Neural progenitor cell (in vitro differentiated cells): ENCODE measurements around the gene TCF7L2. TPM values are rescaled to one million over a fixed set of nuclear protein-coding genes. Genes with fewer than 3 reads are reported as not detected.

ENCODE experiments used
- DNase-seq: peaks from one replicate; pipeline ENCODE4 v3.0.0-alpha.2; 2016; ENCODE audit warnings: low spot score
- H2AFZ ChIP-seq: fragments of 200-600 bp; sonication (generic); replicated peaks from 2 replicates; pipeline ENCODE4 v1.6.1; 2016; ENCODE audit warnings: antibody characterized with exemption
- H3F3A ChIP-seq: fragments of 200-600 bp; sonication (generic); 2 replicates; pipeline ENCODE4 v1.6.1; 2016; ENCODE audit warnings: antibody characterized with exemption, low read depth
- H3K27ac ChIP-seq: fragments of 200-600 bp; sonication (generic); 2 replicates; pipeline ENCODE4 v1.5.1; 2016; ENCODE audit warnings: mild to moderate bottlenecking
- H3K27me3 ChIP-seq: fragments of 200-600 bp; sonication (generic); 2 replicates; pipeline ENCODE4 v1.6.1; 2016; ENCODE audit warnings: mild to moderate bottlenecking, moderate library complexity
- H3K36me3 ChIP-seq: fragments of 200-600 bp; sonication (generic); 2 replicates; pipeline ENCODE4 v1.5.1; 2016
- H3K4me1 ChIP-seq: fragments of 200-600 bp; sonication (generic); 2 replicates; pipeline ENCODE4 v1.6.1; 2016; ENCODE audit warnings: mixed run types
- H3K4me2 ChIP-seq: fragments of 200-600 bp; sonication (generic); 2 replicates; pipeline ENCODE4 v1.6.1; 2016
- H3K4me3 ChIP-seq: fragments of 200-600 bp; sonication (generic); 2 replicates; pipeline ENCODE4 v1.5.1; 2016
- H3K79me2 ChIP-seq: fragments of 200-600 bp; sonication (generic); 2 replicates; pipeline ENCODE4 v1.6.1; 2016; ENCODE audit warnings: low read depth
- H3K9ac ChIP-seq: fragments of 200-600 bp; sonication (generic); 2 replicates; pipeline ENCODE4 v1.6.1; 2016
- H3K9me3 ChIP-seq: fragments of 200-600 bp; sonication (generic); 2 replicates; pipeline ENCODE4 v1.5.1; 2016; ENCODE audit warnings: low read depth
- H4K20me1 ChIP-seq: fragments of 200-600 bp; sonication (generic); 2 replicates; pipeline ENCODE4 v1.6.1; 2016; ENCODE audit warnings: low read depth
- H3K27ac Mint-ChIP-seq: 3 replicates; pipeline ENCODE4 v1.8.0; 2021; ENCODE audit warnings: mixed read lengths
- H3K27me3 Mint-ChIP-seq: 2 replicates; pipeline ENCODE4 v1.8.0; 2022; ENCODE audit warnings: low read depth, mild to moderate bottlenecking, inconsistent platforms, moderate library complexity, mixed read lengths; ENCODE audit not compliant: insufficient read depth
- H3K36me3 Mint-ChIP-seq: 3 replicates; pipeline ENCODE4 v1.8.0; 2021; ENCODE audit warnings: mixed read lengths
- H3K4me1 Mint-ChIP-seq: 3 replicates; pipeline ENCODE4 v1.8.0; 2021; ENCODE audit warnings: mixed read lengths
- H3K4me3 Mint-ChIP-seq: 3 replicates; pipeline ENCODE4 v1.8.0; 2021; ENCODE audit warnings: mild to moderate bottlenecking, moderate library complexity, mixed read lengths
- H3K9me3 Mint-ChIP-seq: 3 replicates; pipeline ENCODE4 v1.8.0; 2020; ENCODE audit warnings: mixed read lengths
- EZH2 ChIP-seq: fragments of 200-600 bp; sonication (generic); IDR thresholded peaks from 2 replicates; pipeline ENCODE4 v1.6.1; 2017; ENCODE audit warnings: antibody characterized with exemption, mild to moderate bottlenecking, moderate library complexity
- EZH2phosphoT487 ChIP-seq: fragments of 200-600 bp; sonication (generic); IDR thresholded peaks from 2 replicates; pipeline ENCODE4 v1.6.1; 2017; ENCODE audit warnings: antibody characterized with exemption
- total RNA-seq: library from RNA; depleted of rRNA; stranded (reverse); fragments of >200 nt; gene quantifications from 2 replicates; pipeline ENCODE4 v1.2.3, GENCODE V29; 2015; ENCODE audit warnings: low replicate concordance
- TF ChIP-seq, protein P1 (sequence below): fragments of 200-600 bp; sonication (generic); IDR thresholded peaks from 2 replicates; pipeline ENCODE4 v1.5.1; 2017; ENCODE audit warnings: antibody characterized with exemption, mild to moderate bottlenecking

TCF7L2 gene
- total RNA-seq, 1 donor from 2014 or later = 12.3 TPM

DNA sequence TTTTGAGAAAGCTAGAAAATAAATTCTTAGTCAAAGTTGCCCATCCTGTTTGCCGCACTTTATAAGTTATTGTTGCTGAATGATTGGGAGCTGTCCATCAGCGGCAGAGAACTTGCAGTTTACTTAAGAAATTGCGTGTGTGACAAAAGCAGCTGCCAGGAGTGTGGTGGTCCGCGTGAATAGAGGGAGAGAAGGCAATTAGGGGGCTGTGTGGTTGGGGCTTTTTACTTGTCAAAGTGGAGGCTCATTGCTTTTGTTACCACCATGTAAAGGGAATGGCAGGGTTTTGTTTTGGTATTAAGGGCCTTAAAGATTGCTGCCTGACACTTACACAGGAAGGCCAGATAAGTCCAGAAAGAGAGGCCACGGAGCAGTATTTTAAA lies 177.8 kb downstream of the TCF7L2 start:
- peaks cover 94% of the 10 kb centered on the region for H3F3A ChIP-seq
- Mint-ChIP-seq H3K27ac (no peak overlapping the region), H3K27me3 (peaks cover 6% of the 10 kb centered on the region), H3K36me3 (no peaks in the 10 kb centered on the region), H3K4me1 (peaks cover 78% of the 10 kb centered on the region), H3K9me3 (no peaks in the 10 kb centered on the region), H3K4me3 (peak overlapping the region; percentile 87)
- H3K9ac ChIP-seq = no peak overlapping the region
- H2AFZ ChIP-seq = no peak overlapping the region
- peak overlapping the region; percentile 95 for H3K27ac ChIP-seq
- H4K20me1 ChIP-seq = peaks cover 72% of the 10 kb centered on the region
- peaks cover 74% of the 10 kb centered on the region for H3K79me2 ChIP-seq
- peak overlapping the region; percentile 48 for H3K4me3 ChIP-seq
- no peaks in the 10 kb centered on the region for H3K27me3 ChIP-seq
- TF ChIP-seq EZH2 (no peak), EZH2phosphoT487 (no peak)
- TF ChIP-seq, protein P1, sequence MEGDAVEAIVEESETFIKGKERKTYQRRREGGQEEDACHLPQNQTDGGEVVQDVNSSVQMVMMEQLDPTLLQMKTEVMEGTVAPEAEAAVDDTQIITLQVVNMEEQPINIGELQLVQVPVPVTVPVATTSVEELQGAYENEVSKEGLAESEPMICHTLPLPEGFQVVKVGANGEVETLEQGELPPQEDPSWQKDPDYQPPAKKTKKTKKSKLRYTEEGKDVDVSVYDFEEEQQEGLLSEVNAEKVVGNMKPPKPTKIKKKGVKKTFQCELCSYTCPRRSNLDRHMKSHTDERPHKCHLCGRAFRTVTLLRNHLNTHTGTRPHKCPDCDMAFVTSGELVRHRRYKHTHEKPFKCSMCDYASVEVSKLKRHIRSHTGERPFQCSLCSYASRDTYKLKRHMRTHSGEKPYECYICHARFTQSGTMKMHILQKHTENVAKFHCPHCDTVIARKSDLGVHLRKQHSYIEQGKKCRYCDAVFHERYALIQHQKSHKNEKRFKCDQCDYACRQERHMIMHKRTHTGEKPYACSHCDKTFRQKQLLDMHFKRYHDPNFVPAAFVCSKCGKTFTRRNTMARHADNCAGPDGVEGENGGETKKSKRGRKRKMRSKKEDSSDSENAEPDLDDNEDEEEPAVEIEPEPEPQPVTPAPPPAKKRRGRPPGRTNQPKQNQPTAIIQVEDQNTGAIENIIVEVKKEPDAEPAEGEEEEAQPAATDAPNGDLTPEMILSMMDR = no peak
- no peaks in the 10 kb centered on the region for H3K36me3 ChIP-seq
- H3K9me3 ChIP-seq = no peaks in the 10 kb centered on the region
- peak overlapping the region; percentile 83 for H3K4me2 ChIP-seq
- H3K4me1 ChIP-seq = peaks cover 94% of the 10 kb centered on the region
- DNase-seq = peak; percentile 89

DNA sequence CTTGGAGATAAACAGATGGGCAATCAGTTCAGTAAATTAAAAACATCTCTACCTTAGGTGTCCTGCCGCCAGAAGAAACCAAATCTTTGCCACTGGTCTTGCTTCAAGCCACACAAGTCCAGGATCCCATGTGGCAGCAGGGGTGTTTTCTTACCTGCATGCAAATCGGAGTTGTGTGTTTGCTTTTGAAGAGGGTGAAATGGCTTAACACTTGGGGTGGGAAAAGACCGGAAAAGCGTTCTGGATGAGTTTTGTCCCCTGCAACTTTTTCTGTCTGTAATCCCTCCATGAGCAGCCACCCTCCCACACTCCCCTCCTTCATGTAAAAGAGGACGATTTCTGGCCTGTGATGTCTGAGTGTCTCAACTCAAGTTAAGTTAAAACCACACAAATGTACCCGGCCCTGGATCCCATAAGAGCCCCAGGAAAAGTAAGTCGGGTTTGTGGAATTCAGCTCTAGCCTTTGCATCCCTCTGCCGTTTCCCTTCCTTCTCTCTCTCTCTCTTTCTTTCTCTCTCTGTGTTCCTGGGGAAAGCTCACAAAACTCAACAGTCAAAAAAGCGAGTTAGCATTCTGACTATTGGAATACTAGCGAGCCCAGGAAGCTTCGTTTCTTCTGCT lies 178.5 kb downstream of the TCF7L2 start:
- DNase-seq = peak; percentile 45
- Mint-ChIP-seq H3K9me3 (no peaks in the 10 kb centered on the region), H3K4me3 (peak overlapping the region; percentile 87), H3K27me3 (peaks cover 6% of the 10 kb centered on the region), H3K4me1 (peaks cover 79% of the 10 kb centered on the region), H3K27ac (no peak overlapping the region), H3K36me3 (no peaks in the 10 kb centered on the region)
- Histone ChIP-seq H3K27me3 (no peaks in the 10 kb centered on the region), H3K4me2 (peak overlapping the region; percentile 83), H3K9ac (no peak overlapping the region), H3K27ac (peak overlapping the region; percentile 95), H3F3A (peaks cover 94% of the 10 kb centered on the region), H4K20me1 (peaks cover 72% of the 10 kb centered on the region), H3K79me2 (peaks cover 74% of the 10 kb centered on the region), H3K36me3 (no peaks in the 10 kb centered on the region), H3K9me3 (no peaks in the 10 kb centered on the region), H3K4me3 (peak overlapping the region; percentile 48), H2AFZ (no peak overlapping the region), H3K4me1 (peaks cover 94% of the 10 kb centered on the region)
- no peak for TF ChIP-seq EZH2phosphoT487
- TF ChIP-seq, protein P1 = no peak
- TF ChIP-seq EZH2 = no peak

DNA sequence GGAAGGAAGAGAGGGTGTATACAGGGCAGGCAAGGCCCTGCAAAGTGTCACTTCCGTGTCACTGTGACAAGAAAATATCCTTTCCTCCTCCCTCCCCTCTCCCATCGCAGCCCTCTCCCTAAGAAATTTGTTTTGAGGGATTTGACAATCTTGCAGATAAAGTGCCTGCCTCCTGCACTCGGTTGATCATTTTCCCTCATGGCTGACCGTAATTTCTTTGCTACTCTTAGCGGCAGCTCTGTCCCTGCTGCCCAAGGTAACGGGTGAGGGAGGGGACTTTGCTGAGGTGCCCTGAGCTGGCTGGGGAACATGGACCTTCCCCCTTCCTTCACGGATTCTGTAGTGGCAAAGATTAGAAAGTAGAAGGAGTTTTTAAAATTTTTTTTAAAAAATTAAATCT lies 179.1 kb downstream of the TCF7L2 start:
- no peak overlapping the region for H3K9ac ChIP-seq
- no peaks in the 10 kb centered on the region for H3K27me3 ChIP-seq
- H3K4me1 ChIP-seq = peaks cover 94% of the 10 kb centered on the region
- peaks cover 72% of the 10 kb centered on the region for H4K20me1 ChIP-seq
- H3K79me2 ChIP-seq = peaks cover 74% of the 10 kb centered on the region
- no peaks in the 10 kb centered on the region for H3K9me3 ChIP-seq
- H3K4me2 ChIP-seq = peak overlapping the region; percentile 83
- DNase-seq = peak; percentile 38
- H3K36me3 ChIP-seq = no peaks in the 10 kb centered on the region
- H3F3A ChIP-seq = peaks cover 95% of the 10 kb centered on the region
- H3K27ac Mint-ChIP-seq = no peak overlapping the region
- peaks cover 6% of the 10 kb centered on the region for H3K27me3 Mint-ChIP-seq
- H3K4me3 ChIP-seq = peak overlapping the region; percentile 48
- H3K27ac ChIP-seq = peak overlapping the region; percentile 95
- TF ChIP-seq, protein P1 = no peak
- no peak for TF ChIP-seq EZH2phosphoT487
- no peak for TF ChIP-seq EZH2
- no peak overlapping the region for H2AFZ ChIP-seq
- peaks cover 79% of the 10 kb centered on the region for H3K4me1 Mint-ChIP-seq
- no peaks in the 10 kb centered on the region for H3K36me3 Mint-ChIP-seq
- no peaks in the 10 kb centered on the region for H3K9me3 Mint-ChIP-seq
- H3K4me3 Mint-ChIP-seq = peak overlapping the region; percentile 87
